RWPE1 (cell line): ENCODE measurements around the gene NFASC.

Source experiments
- CTCF ChIA-PET: fragments of 350-600 bp; sonication (Branson Sonifier 250); formaldehyde crosslinking; extraction: SDS; loops from one replicate; lab custom pipeline; 2021; lab: Yijun Ruan, JAX
- POLR2A ChIA-PET: fragments of 400-600 bp; formaldehyde crosslinking; extraction: SDS; loops from one replicate; lab custom pipeline; 2020; ENCODE audit warnings: antibody characterized with exemption; ENCODE audit not compliant: low non-redundant PET; lab: Yijun Ruan, JAX
- DNase-seq: peaks from one replicate; pipeline ENCODE4 v3.0.0; 2012; ENCODE audit warnings: low spot score
- H3K27ac ChIP-seq: fragments of 450-650 bp; 2 replicates; pipeline ENCODE4 v1.5.1; 2017
- CTCF ChIP-seq: fragments of 450-650 bp; conservative IDR thresholded peaks from 2 replicates; pipeline ENCODE4 v1.5.1; 2017; ENCODE audit warnings: low read depth, mild to moderate bottlenecking

Gene NFASC

GRCh38 chr1:204931768-204932572 lies 61.3 kb downstream of the NFASC start:
- no peak overlapping the region for H3K27ac ChIP-seq
- DNase-seq: no peak
- TF ChIP-seq CTCF: no peak
- POLR2A ChIA-PET: no interaction called here
- CTCF ChIA-PET: interaction anchor here (0.6 to 1.1 kb wide), 6 partner anchors 10 to 394 kb away, joined by 3 to 4 read pairs (median 3); no protein-coding TSS in a partner anchor

- no peak for TF ChIP-seq CTCF
- POLR2A ChIA-PET: no interaction called here
- no peak overlapping the region for H3K27ac ChIP-seq
- DNase-seq: no peak
- CTCF ChIA-PET: interaction anchor here (1.0 kb wide), 1 partner anchor 9 kb away, joined by 3 read pairs; no protein-coding TSS in a partner anchor
Observed at GRCh38 chr1:204932573-204932909, 61.9 kb downstream of the NFASC start.

- no peak overlapping the region for H3K27ac ChIP-seq
- ChIA-PET CTCF (no interaction called here), POLR2A (no interaction called here)
- no peak for TF ChIP-seq CTCF
- no peak for DNase-seq
Observed at GRCh38 chr1:204935155-204935554, 64.5 kb downstream of the NFASC start.

- no peak for DNase-seq
- POLR2A ChIA-PET: no interaction called here
- TF ChIP-seq CTCF: no peak
- H3K27ac ChIP-seq: no peak overlapping the region
- CTCF ChIA-PET: interaction anchor here (0.8 to 1.1 kb wide), 2 partner anchors 35 to 130 kb away, joined by 3 read pairs; no protein-coding TSS in a partner anchor
Observed at GRCh38 chr1:204936765-204937164, 66.1 kb downstream of the NFASC start.

- ChIA-PET CTCF (interaction anchor here (0.6 to 0.8 kb wide), 2 partner anchors 51 to 319 kb away, joined by 3 read pairs; no protein-coding TSS in a partner anchor), POLR2A (no interaction called here)
- no peak for TF ChIP-seq CTCF
- no peak overlapping the region for H3K27ac ChIP-seq
- DNase-seq: no peak
Observed at GRCh38 chr1:204937901-204938300, 67.2 kb downstream of the NFASC start.

- ChIA-PET POLR2A (no interaction called here), CTCF (interaction anchor here (0.9 to 4.1 kb wide), 8 partner anchors 11 to 133 kb away, joined by 3 to 27 read pairs (median 8); no protein-coding TSS in a partner anchor)
- no peak overlapping the region for H3K27ac ChIP-seq
- TF ChIP-seq CTCF: no peak
- DNase-seq: peak; percentile 88
Observed at GRCh38 chr1:204940591-204940990, 69.9 kb downstream of the NFASC start.
